HEK293 (cell line): ENCODE data around the gene ARHGAP22.

Experiments used
- CTCF ChIA-PET: fragments of 350-600 bp; formaldehyde crosslinking; extraction: SDS; loops from one replicate; lab custom pipeline; 2021; ENCODE audit warnings: antibody characterized with exemption; lab: Yijun Ruan, JAX
- POLR2A ChIA-PET: fragments of 300-600 bp; formaldehyde crosslinking; extraction: SDS; loops from one replicate; lab custom pipeline; 2020; ENCODE audit warnings: antibody characterized with exemption, inconsistent platforms; lab: Yijun Ruan, JAX
- H3K27ac ChIP-seq: fragments of 200-500 bp; sonication (Bioruptor generic); 2 replicates; pipeline ENCODE4 v1.5.1; 2014; ENCODE audit warnings: low read depth, low read length, control low read depth, inconsistent platforms; ENCODE audit errors: extremely low read depth
- H3K36me3 ChIP-seq, 2 experiments: fragments of 200-500 bp in 1 of 2; sonication (Bioruptor generic) in 1 of 2; 1 replicate in 1 of 2; 2 replicates in 1 of 2; pipeline ENCODE4 v1.5.1; 2014 to 2017; ENCODE audit warnings: inconsistent platforms in 2 of 2, low read length in 2 of 2; ENCODE audit not compliant: control insufficient read depth in 2 of 2, insufficient read depth in 1 of 2
- H3K4me1 ChIP-seq: fragments of 200-500 bp; sonication (Bioruptor generic); 2 replicates; pipeline ENCODE4 v1.5.1; 2014; ENCODE audit warnings: mild to moderate bottlenecking, low read length, inconsistent platforms; ENCODE audit not compliant: control insufficient read depth, insufficient read depth
- H3K4me3 ChIP-seq: 2 replicates; pipeline ENCODE4 v1.5.1; 2011; ENCODE audit warnings: low read depth, mild to moderate bottlenecking, control low read depth, low read length, moderate library complexity
- H3K9me3 ChIP-seq: fragments of 200-500 bp; sonication (Bioruptor generic); 2 replicates; pipeline ENCODE4 v1.5.1; 2014; ENCODE audit warnings: low read depth, low read length, inconsistent platforms; ENCODE audit not compliant: control insufficient read depth, insufficient read depth
- BCL11B ChIP-seq: fragments of 450-650 bp; formaldehyde crosslinking; IDR thresholded peaks from 2 replicates; pipeline ENCODE4 v1.5.1; 2016; ENCODE audit warnings: low read depth, missing biosample characterization, missing genetic modification characterization
- FEZF1 ChIP-seq: fragments of 450-650 bp; formaldehyde crosslinking; IDR thresholded peaks from 2 replicates; pipeline ENCODE4 v1.5.1; 2016; ENCODE audit warnings: missing biosample characterization, missing genetic modification characterization
- GLIS1 ChIP-seq: fragments of 450-650 bp; formaldehyde crosslinking; IDR thresholded peaks from 2 replicates; pipeline ENCODE4 v1.5.1; 2016; ENCODE audit warnings: missing biosample characterization, missing genetic modification characterization
- GLIS2 ChIP-seq: fragments of 450-650 bp; formaldehyde crosslinking; IDR thresholded peaks from 2 replicates; pipeline ENCODE4 v1.5.1; 2016; ENCODE audit warnings: missing biosample characterization, missing genetic modification characterization
- KLF17 ChIP-seq: fragments of 450-650 bp; formaldehyde crosslinking; IDR thresholded peaks from 2 replicates; pipeline ENCODE4 v1.5.1; 2016; ENCODE audit warnings: missing biosample characterization, missing genetic modification characterization
- MYNN ChIP-seq: fragments of 450-650 bp; formaldehyde crosslinking; IDR thresholded peaks from 2 replicates; pipeline ENCODE4 v1.5.1; 2016; ENCODE audit warnings: missing biosample characterization, missing genetic modification characterization, borderline replicate concordance
- OSR2 ChIP-seq: fragments of 450-650 bp; formaldehyde crosslinking; IDR thresholded peaks from 2 replicates; pipeline ENCODE4 v1.5.1; 2016; ENCODE audit warnings: missing biosample characterization, missing genetic modification characterization
- PRDM1 ChIP-seq: fragments of 450-650 bp; formaldehyde crosslinking; IDR thresholded peaks from 2 replicates; pipeline ENCODE4; 2016; ENCODE audit warnings: missing biosample characterization, missing genetic modification characterization
- PRDM10 ChIP-seq: fragments of 450-650 bp; formaldehyde crosslinking; IDR thresholded peaks from 2 replicates; pipeline ENCODE4 v1.5.1; 2016; ENCODE audit warnings: missing biosample characterization, missing genetic modification characterization
- SALL2 ChIP-seq: fragments of 450-650 bp; formaldehyde crosslinking; IDR thresholded peaks from 2 replicates; pipeline ENCODE4 v1.5.0; 2017; ENCODE audit warnings: missing biosample characterization, mild to moderate bottlenecking, missing genetic modification characterization, borderline replicate concordance
- SCRT2 ChIP-seq: fragments of 450-650 bp; formaldehyde crosslinking; IDR thresholded peaks from 2 replicates; pipeline ENCODE4 v1.5.1; 2016; ENCODE audit warnings: missing biosample characterization, missing genetic modification characterization
- TCF7L2 ChIP-seq: IDR thresholded peaks from 2 replicates; pipeline ENCODE4 v1.6.1; 2011; ENCODE audit warnings: low read depth, mild to moderate bottlenecking, inconsistent platforms, low read length, moderate library complexity, borderline replicate concordance
- YY2 ChIP-seq: fragments of 450-650 bp; formaldehyde crosslinking; IDR thresholded peaks from 2 replicates; pipeline ENCODE4 v1.5.1; 2016; ENCODE audit warnings: missing biosample characterization, missing genetic modification characterization
- ZBTB8A ChIP-seq: fragments of 450-650 bp; formaldehyde crosslinking; IDR thresholded peaks from 2 replicates; pipeline ENCODE4 v1.5.1; 2016; ENCODE audit warnings: missing biosample characterization, missing genetic modification characterization
- ZIC2 ChIP-seq: fragments of 450-650 bp; formaldehyde crosslinking; IDR thresholded peaks from 2 replicates; pipeline ENCODE4 v1.5.1; 2016; ENCODE audit warnings: missing biosample characterization, missing genetic modification characterization
- ZNF112 ChIP-seq: fragments of 450-650 bp; formaldehyde crosslinking; IDR thresholded peaks from 2 replicates; pipeline ENCODE4 v1.5.0; 2017; ENCODE audit warnings: missing biosample characterization, missing genetic modification characterization
- ZNF211 ChIP-seq: fragments of 450-650 bp; formaldehyde crosslinking; IDR thresholded peaks from 2 replicates; pipeline ENCODE4 v1.5.1; 2016; ENCODE audit warnings: low read depth, missing biosample characterization, missing genetic modification characterization
- ZNF341 ChIP-seq: fragments of 450-650 bp; formaldehyde crosslinking; IDR thresholded peaks from 2 replicates; pipeline ENCODE4; 2016; ENCODE audit warnings: low read depth, missing biosample characterization, missing genetic modification characterization
- ZNF350 ChIP-seq: fragments of 450-650 bp; formaldehyde crosslinking; IDR thresholded peaks from 2 replicates; pipeline ENCODE4 v1.5.0; 2017; ENCODE audit warnings: missing biosample characterization, mild to moderate bottlenecking, missing genetic modification characterization
- ZNF48 ChIP-seq: fragments of 450-650 bp; formaldehyde crosslinking; IDR thresholded peaks from 2 replicates; pipeline ENCODE4 v1.5.1; 2016; ENCODE audit warnings: missing biosample characterization, missing genetic modification characterization
- ZNF514 ChIP-seq: fragments of 450-650 bp; formaldehyde crosslinking; IDR thresholded peaks from 2 replicates; pipeline ENCODE4 v1.5.1; 2016; ENCODE audit warnings: missing biosample characterization, missing genetic modification characterization
- ZNF621 ChIP-seq: fragments of 450-650 bp; formaldehyde crosslinking; IDR thresholded peaks from 2 replicates; pipeline ENCODE4 v1.5.1; 2017; ENCODE audit warnings: missing biosample characterization, missing genetic modification characterization
- ZNF776 ChIP-seq: fragments of 450-650 bp; formaldehyde crosslinking; IDR thresholded peaks from 2 replicates; pipeline ENCODE4 v1.5.0; 2017; ENCODE audit warnings: missing biosample characterization, missing genetic modification characterization, borderline replicate concordance
- ZNF837 ChIP-seq: fragments of 450-650 bp; formaldehyde crosslinking; IDR thresholded peaks from 2 replicates; pipeline ENCODE4 v1.5.1; 2016; ENCODE audit warnings: missing biosample characterization, missing genetic modification characterization

ARHGAP22 gene

GRCh38 chr10:48470893-48471805 lies 133.7 kb downstream of the ARHGAP22 start:
- ChIA-PET CTCF (interaction anchor here (1.7 kb wide), 1 partner anchor 187 kb away, joined by 5 read pairs; no protein-coding TSS in a partner anchor), POLR2A (no interaction called here)
- Histone ChIP-seq H3K27ac (no peak overlapping the region), H3K4me1 (peaks cover 5% of the 10 kb centered on the region; the same call in 1 of the 2 replicates), H3K36me3 (no peaks in the 10 kb centered on the region), H3K9me3 (no peaks in the 10 kb centered on the region), H3K4me3 (no peak overlapping the region)
- TF ChIP-seq PRDM10 (tag by site-specific recombination) (0 out of 2 replicates have a peak, but pooled peaks have one; percentile 19), YY2 (no peak), ZNF621 (tag by site-specific recombination) (no peak), PRDM1 (tag by site-specific recombination) (no peak)

GRCh38 chr10:48470115-48470892 lies 134.6 kb downstream of the ARHGAP22 start:
- CTCF ChIA-PET = interaction anchor here (1.2 to 1.7 kb wide), 2 partner anchors 54 to 188 kb away, joined by 5 read pairs; no protein-coding TSS in a partner anchor
- H3K4me3 ChIP-seq = no peak overlapping the region
- no peaks in the 10 kb centered on the region for H3K36me3 ChIP-seq
- peaks cover 5% of the 10 kb centered on the region; the same call in 1 of the 2 replicates for H3K4me1 ChIP-seq
- no peak overlapping the region for H3K27ac ChIP-seq
- POLR2A ChIA-PET = no interaction called here
- H3K9me3 ChIP-seq = no peaks in the 10 kb centered on the region
- TF ChIP-seq GLIS1 (tag by site-specific recombination) (peak; percentile 49; the same call in 1 of the 2 replicates), ZNF514 (tag by site-specific recombination) (no peak), YY2 (no peak), ZIC2 (tag by site-specific recombination) (peak; percentile 95), FEZF1 (peak; percentile 34; the same call in 1 of the 2 replicates), ZNF48 (tag by site-specific recombination) (no peak), ZBTB8A (tag by site-specific recombination) (no peak), ZNF776 (tag by site-specific recombination) (no peak), ZNF211 (no peak), OSR2 (0 out of 2 replicates have a peak, but pooled peaks have one; percentile 19), GLIS2 (tag by site-specific recombination) (no peak), TCF7L2 (peak; percentile 71), MYNN (tag by site-specific recombination) (no peak), ZNF341 (tag by site-specific recombination) (0 out of 2 replicates have a peak, but pooled peaks have one; percentile 32), SCRT2 (no peak), ZNF350 (tag by site-specific recombination) (no peak), BCL11B (no peak), KLF17 (tag by site-specific recombination) (no peak), ZNF837 (tag by site-specific recombination) (no peak), SALL2 (tag by site-specific recombination) (no peak), ZNF112 (tag by site-specific recombination) (no peak)
